Endothelial cell of umbilical vein (primary cell): ENCODE data around the gene TXNRD1. TPM values are rescaled to one million over a fixed set of nuclear protein-coding genes. Genes with fewer than 3 reads are reported as not detected.

Source experiments
- BruUV-seq: library from RNA; stranded (reverse); fragments of 400-500 nt; replicated peaks from 2 replicates; lab custom pipeline; 2021; lab: Mats Ljungman, UMichigan
- CTCF ChIA-PET: fragments of 300-600, 350-600 bp; sonication (Branson Sonifier 250); formaldehyde crosslinking; loops from one replicate; lab custom pipeline; 2021; ENCODE audit warnings: antibody characterized with exemption, inconsistent platforms; lab: Charles Lee
- POLR2A ChIA-PET: fragments of 300-600, 350-600 bp; sonication (Branson Sonifier 250); formaldehyde crosslinking; loops from one replicate; lab custom pipeline; 2021; ENCODE audit warnings: antibody characterized with exemption, inconsistent platforms; lab: Charles Lee
- DNase-seq: peaks from one replicate; pipeline ENCODE4 v3.0.0-alpha.2; 2011; ENCODE audit warnings: low read depth, low spot score
- FAIRE-seq: peaks from 2 replicates; lab custom pipeline; 2011; peaks lifted over from hg19 to GRCh38; lab: Jason Lieb, UNC
- H2AFZ ChIP-seq: 2 replicates; pipeline ENCODE4 v1.6.0; 2012; ENCODE audit warnings: low read depth, low read length, control low read depth, inconsistent platforms
- H3K27ac ChIP-seq: 2 replicates; pipeline ENCODE4 v1.5.1; 2011; ENCODE audit warnings: low read depth, mild to moderate bottlenecking, control low read depth, low read length, moderate library complexity; ENCODE audit not compliant: insufficient read depth
- H3K27me3 ChIP-seq, 2 experiments: 2 replicates each; pipeline versions ENCODE4 v1.6.0 to v1.6.1; 2011; ENCODE audit warnings: low read length in 2 of 2, mixed read lengths in 1 of 2; ENCODE audit not compliant: control insufficient read depth in 2 of 2, insufficient read depth in 2 of 2
- H3K36me3 ChIP-seq, 2 experiments: 2 replicates in 1 of 2; 3 replicates in 1 of 2; pipeline ENCODE4 v1.5.1; 2011; ENCODE audit warnings: low read length in 2 of 2, mild to moderate bottlenecking in 1 of 2, moderate library complexity in 1 of 2; ENCODE audit not compliant: control insufficient read depth in 2 of 2, insufficient read depth in 2 of 2; ENCODE audit errors: extremely low read depth in 1 of 2
- H3K4me1 ChIP-seq: 3 replicates; pipeline ENCODE4 v1.5.1; 2011; ENCODE audit warnings: mild to moderate bottlenecking, low read length; ENCODE audit not compliant: control insufficient read depth, insufficient read depth; ENCODE audit errors: extremely low read depth
- H3K4me2 ChIP-seq: 2 replicates; pipeline ENCODE4 v1.6.1; 2011; ENCODE audit warnings: low read length, control low read depth, mixed read lengths; ENCODE audit not compliant: insufficient read depth
- H3K4me3 ChIP-seq, 3 experiments: fragments of 200-600 bp in 1 of 3; sonication (generic), shearing (Covaris generic) in 1 of 3; replicated peaks in 1 of 3; 2 replicates each; pipeline ENCODE4 v1.5.1; 2011 to 2016; ENCODE audit warnings: control low read depth in 3 of 3, low read length in 3 of 3, mild to moderate bottlenecking in 2 of 3, inconsistent platforms in 1 of 3, low read depth in 1 of 3, moderate library complexity in 1 of 3; ENCODE audit not compliant: insufficient read depth in 1 of 3
- H3K79me2 ChIP-seq: 2 replicates; pipeline ENCODE4 v1.6.0; 2012; ENCODE audit warnings: low read length, inconsistent platforms; ENCODE audit not compliant: control insufficient read depth, insufficient read depth
- H3K9ac ChIP-seq: replicated peaks from 2 replicates; pipeline ENCODE3; 2011; ENCODE audit warnings: low read length, control low read depth; ENCODE audit not compliant: insufficient read depth; ENCODE audit errors: extremely low read depth
- H3K9me1 ChIP-seq: replicated peaks from 3 replicates; pipeline ENCODE4 v1.6.0; 2011; ENCODE audit warnings: mild to moderate bottlenecking, low read length; ENCODE audit not compliant: control insufficient read depth, insufficient read depth; ENCODE audit errors: extremely low read depth
- H3K9me3 ChIP-seq: replicated peaks from 2 replicates; pipeline ENCODE4 v1.5.1; 2012; ENCODE audit warnings: low read length, inconsistent platforms; ENCODE audit not compliant: control insufficient read depth, insufficient read depth
- H4K20me1 ChIP-seq: replicated peaks from 2 replicates; pipeline ENCODE3; 2011; ENCODE audit warnings: mild to moderate bottlenecking, low read length; ENCODE audit not compliant: control insufficient read depth, insufficient read depth; ENCODE audit errors: extremely low read depth
- CTCF ChIP-seq, 2 donors: IDR thresholded peaks; 1 replicate in 1 of 2; 2 replicates in 1 of 2; pipeline ENCODE4 v1.5.1; 2011; ENCODE audit warnings: low read length in 2 of 2, mild to moderate bottlenecking in 2 of 2, moderate library complexity in 2 of 2, control low read depth in 1 of 2, inconsistent platforms in 1 of 2, low read depth in 1 of 2; ENCODE audit not compliant: insufficient read depth in 1 of 2; ENCODE audit errors: extremely low read depth in 1 of 2
- EZH2 ChIP-seq: IDR thresholded peaks from 2 replicates; pipeline ENCODE4 v1.6.1; 2012; ENCODE audit warnings: borderline replicate concordance, low read depth, mild to moderate bottlenecking, moderate library complexity, low read length, inconsistent platforms; ENCODE audit not compliant: severe bottlenecking
- FOS ChIP-seq: IDR thresholded peaks from 2 replicates; pipeline ENCODE4 v1.6.1; 2011; ENCODE audit warnings: mild to moderate bottlenecking, low read length, moderate library complexity, borderline replicate concordance; ENCODE audit not compliant: insufficient read depth
- MAX ChIP-seq: IDR thresholded peaks from 2 replicates; pipeline ENCODE4 v1.6.1; 2011; ENCODE audit not compliant: insufficient read depth, insufficient read length
- MYC ChIP-seq: IDR thresholded peaks from one replicate; pipeline ENCODE4 v1.6.1; 2011; ENCODE audit warnings: mild to moderate bottlenecking, low read depth, low read length
- POLR2AphosphoS5 ChIP-seq: IDR thresholded peaks from 2 replicates; pipeline ENCODE4 v1.6.1; 2012; ENCODE audit warnings: low read depth, mild to moderate bottlenecking, control low read depth, low read length, moderate library complexity; ENCODE audit not compliant: insufficient read depth
- dilution Hi-C: fragments of 300-500 bp; cut with MboI; formaldehyde crosslinking; loops from one replicate; pipeline ENCODE4 v1.15.0; 2019; ENCODE audit warnings: low sequenced_read_pairs; ENCODE audit not compliant: extremely low pct_ligation_motif_present
- intact Hi-C: fragments of 100-400 bp; cut with micrococcal nuclease; formaldehyde crosslinking; loops from one replicate; pipeline ENCODE4 v1.10.0; 2022
- polyA plus RNA-seq, 4 experiments: library from polyadenylated mRNA; depleted of rRNA in 3 of 4; stranded (reverse) in 3 of 4; unstranded in 1 of 4; fragments of >200 nt; gene quantifications; 2 replicates each; pipeline versions ENCODE4 v1.2.1 to v1.2.3, GENCODE V29; 2011 to 2012; ENCODE audit warnings: missing spikeins in 1 of 4
- total RNA-seq: library from RNA; stranded (reverse); gene quantifications from 2 replicates; pipeline ENCODE4 v1.2.3, GENCODE V29; 2021

The TXNRD1 gene
- total and polyA plus RNA-seq, 2 donors (not counting 3 experiments of a cell fraction or from before 2014, with no cell fraction given), result 309 to 566 TPM

GRCh38 chr12:104354167-104354867, 138.7 kb downstream of the TXNRD1 start:
- Histone ChIP-seq H3K4me3 (no peak overlapping the region), H3K27me3 (no peaks in the 10 kb centered on the region), H3K36me3 (peaks cover 16% of the 10 kb centered on the region in 2 experiments), H3K9me1 (no peaks in the 10 kb centered on the region), H4K20me1 (peaks cover 3% of the 10 kb centered on the region), H3K9ac (no peak overlapping the region), H3K79me2 (peaks cover 13% of the 10 kb centered on the region), H3K4me1 (no peaks in the 10 kb centered on the region), H3K9me3 (no peaks in the 10 kb centered on the region), H2AFZ (no peak overlapping the region), H3K27ac (no peak overlapping the region), H3K4me2 (no peak overlapping the region)
- BruUV-seq, result no TSS peak
- DNase-seq, result no peak
- FAIRE-seq, result no peak
- dilution Hi-C loops (no loop called here), intact Hi-C loops (no loop called here)
- CTCF ChIA-PET, result no interaction called here
- TF ChIP-seq MAX, result no peak
- no peak for TF ChIP-seq EZH2
- no peak for TF ChIP-seq MYC
- peak; percentile 48 for TF ChIP-seq POLR2AphosphoS5
- TF ChIP-seq FOS, result no peak
- TF ChIP-seq CTCF (IDR thresholded peaks at IDR 0.05; ENCODE audit: extremely low read depth in 1 of 2, insufficient read depth in 1 of 2, low read depth in 1 of 2, low read length in 2 of 2), result no peak
- POLR2A ChIA-PET, result no interaction called here
